HG03439 (cell line): ENCODE data around the gene ZCCHC10.
"Not testable (repeated sequence)": the region's sequence is repeated elsewhere in the genome, so short reads cannot be mapped to it uniquely, and the experiment has no call there.

Experiments used
- ATAC-seq: cut with Tn5 transposase; IDR thresholded peaks from one replicate; pipeline ENCODE4 v1.9.1; 2021; ENCODE audit warnings: mild to moderate bottlenecking, moderate library complexity; ENCODE audit not compliant: unreplicated experiment

ZCCHC10 gene

DNA sequence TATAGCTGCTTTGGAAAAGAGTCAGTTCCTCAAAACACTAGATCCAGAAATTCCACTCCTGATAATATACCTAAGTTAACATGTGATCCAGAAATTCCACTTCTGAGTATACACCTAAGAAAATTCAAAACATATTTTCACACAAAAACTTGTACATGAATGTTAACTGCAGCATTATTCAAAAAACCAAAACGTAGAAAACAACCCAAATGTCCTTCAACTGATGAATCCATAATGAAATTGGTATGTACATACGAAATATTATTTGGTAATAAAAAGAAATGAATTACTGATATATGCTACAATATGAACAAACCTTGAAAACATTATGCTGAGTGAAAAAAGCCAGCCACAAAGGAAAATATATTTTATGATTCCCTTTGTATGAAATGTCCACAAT is 46.4 kb downstream of the ZCCHC10 start:
- no peak for ATAC-seq

DNA sequence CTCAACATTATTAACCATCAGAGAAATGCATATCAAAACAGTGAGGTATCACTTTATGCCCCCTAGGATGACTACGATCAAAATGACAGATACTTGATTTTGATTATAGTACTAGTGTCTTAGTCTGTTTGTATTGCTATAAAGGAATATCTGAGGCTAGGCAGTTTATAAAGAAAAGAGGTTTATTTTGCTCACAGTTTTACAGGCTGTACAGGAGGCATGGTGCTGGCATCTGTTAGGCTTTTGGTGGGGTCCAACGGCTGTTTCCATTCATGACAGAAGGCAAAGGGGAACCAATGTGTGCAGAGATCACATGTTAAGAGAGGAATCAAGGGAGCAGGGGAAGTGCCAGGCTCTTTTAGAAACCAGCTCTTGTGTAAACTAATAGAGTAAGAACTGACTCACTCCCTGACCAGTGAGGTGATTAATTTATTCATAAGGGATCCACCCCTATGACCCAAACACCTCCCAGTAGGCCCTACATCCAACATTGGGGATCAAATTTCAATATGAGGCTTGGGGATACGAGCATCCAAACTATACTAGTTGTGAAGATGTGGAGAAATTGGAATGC is 46.9 kb downstream of the ZCCHC10 start:
- no peak for ATAC-seq

DNA sequence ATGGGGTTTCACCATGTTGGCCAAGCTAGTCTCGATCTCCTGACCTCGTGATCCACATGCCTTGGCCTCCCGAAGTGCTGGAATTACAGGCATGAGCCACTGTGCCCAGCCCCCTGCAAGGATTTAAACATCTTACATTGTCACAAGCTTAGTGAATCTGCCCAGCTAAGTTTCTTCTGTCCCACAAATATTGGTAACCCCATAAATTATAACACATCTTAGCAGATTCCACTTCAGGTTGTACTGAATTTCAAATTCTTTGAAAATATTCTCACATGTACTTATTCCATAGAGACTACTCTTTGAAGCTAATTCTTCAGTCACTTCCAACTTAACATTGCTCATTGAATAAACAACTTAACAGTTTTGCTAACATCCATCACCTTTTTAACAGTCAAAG is 49.5 kb downstream of the ZCCHC10 start:
- ATAC-seq: no peak

DNA sequence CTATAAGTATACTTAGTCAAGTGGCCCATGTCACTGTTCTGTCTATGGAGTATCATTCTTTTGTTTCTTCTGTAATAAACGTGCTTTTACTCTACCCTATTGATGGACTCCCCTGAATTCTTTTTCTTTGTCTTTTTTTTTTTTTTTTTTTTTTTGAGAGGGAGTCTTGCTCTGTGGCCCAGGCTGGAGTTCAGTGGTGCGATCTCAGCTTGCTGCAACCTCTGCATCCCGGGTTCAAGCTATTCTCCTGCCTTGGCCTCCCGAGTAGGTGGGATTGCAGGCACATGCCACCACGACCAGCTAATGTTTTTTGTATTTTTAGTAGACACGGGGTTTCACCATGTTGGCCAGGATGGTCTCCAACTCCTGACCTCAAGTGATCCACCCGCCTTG is 53.9 kb downstream of the ZCCHC10 start:
- not testable (repeated sequence) for ATAC-seq

DNA sequence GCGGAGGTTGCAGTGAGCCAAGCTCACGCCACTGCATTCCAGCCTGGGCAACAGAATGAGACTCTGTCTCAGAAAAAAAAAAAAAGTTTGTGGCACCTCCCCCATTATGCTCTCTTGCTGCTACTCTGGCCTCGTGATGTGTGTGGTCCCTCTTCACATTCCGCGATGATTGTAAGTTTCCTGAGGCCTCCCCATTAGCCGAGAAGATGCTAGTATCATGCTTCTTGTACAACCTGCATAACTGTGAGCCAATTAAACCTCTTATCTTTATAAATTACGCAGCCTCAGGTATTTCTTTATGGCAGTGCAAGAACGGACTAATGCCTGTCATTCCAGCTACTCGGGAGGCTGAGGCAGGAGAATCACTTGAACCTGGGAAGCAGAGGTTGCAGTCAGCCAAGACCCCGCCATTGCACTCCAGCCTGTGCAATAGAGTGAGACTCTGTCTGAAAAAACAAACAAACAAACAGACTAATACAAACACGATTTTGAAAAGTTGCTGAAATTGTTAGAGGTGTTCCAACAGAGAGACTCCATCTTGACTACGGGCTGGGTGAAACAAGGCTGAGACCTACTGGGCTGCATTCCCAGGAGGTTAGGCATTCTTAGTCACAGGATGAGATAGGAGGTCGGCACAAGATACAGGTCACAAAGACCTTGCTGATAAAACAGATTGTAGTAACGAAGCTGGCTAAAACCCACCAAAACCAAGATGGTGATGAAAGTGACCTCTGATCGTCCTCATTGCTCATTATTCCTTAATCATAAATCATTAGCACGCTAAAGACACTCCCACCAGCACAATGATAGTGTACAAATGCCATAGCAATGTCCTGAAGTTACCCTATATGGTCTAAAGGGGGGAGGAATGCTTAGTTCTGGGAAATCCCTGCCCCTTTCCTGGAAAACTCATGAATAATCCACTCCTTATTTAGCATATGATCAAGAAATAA is 54.6 kb downstream of the ZCCHC10 start:
- no peak for ATAC-seq

DNA sequence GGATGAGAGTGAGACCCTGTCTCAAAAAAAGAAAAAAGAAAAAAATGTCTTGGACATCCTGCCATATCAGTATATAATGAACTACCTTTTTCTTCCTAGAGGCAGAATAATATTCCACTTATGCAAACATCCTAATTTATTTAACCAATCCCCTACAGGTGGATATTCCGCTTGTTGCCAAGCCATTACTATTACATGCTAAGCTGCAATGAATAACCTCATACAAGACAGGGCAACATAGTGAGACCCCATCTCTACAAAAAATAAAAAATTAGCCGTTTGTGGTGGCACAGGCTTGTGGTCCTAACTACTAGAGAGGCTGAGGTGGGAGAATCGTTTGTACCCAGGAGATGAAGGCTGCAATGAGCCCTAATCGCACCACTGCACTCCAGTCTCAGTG is 61.2 kb downstream of the ZCCHC10 start:
- ATAC-seq: no peak

DNA sequence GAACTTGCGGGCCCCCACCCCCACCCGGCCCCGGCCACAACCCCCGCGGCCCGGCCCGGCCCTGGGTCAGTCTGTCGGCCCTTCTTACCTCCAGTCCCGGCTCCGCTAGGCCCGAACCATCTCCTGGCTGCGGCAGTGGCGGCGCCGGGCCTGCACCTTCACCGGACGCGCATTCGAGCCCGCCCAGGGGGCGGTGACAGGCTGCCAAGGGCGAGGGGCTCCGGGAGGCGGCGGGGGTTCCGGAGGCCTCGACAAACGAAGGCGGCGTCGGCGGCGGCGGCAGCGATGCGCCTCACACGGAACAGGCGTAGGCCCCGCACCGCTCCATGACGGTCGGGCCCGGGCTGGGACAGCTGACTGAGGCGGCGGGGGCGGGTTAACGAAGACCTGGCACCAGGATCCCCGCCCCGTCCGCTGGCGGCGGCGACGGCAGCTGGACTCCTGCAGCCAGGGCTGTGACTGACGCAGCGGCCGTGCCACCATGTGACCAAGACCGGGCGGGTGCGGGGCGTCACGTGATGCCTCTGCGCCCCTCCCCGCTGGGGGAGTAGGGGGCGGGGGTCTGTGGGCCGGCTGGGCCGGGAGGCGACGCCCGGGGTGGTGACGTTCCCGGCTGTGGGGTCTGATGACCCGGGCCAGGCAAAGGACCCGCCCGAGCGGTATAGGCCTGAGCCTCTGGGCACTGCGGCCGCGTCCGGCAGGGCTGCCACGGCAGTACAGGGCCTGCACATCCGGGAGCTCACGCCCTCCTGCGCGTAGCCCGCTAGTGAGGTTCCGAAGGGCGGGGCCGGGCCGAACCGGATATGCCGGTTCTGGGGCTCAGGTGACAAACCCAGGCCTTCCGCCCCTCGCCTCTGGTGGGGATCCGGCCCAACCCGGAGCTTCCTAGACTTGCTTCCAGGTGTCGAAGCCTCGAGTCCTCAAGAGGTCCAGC is 62.9 kb downstream of the ZCCHC10 start, which contains the start of gene AFF4:
Gene AFF4 (minus strand): TSS at position 464 of the 934 bp plus-strand sequence. CDS start 26,445 bp downstream, outside the sequence.
- peak; percentile 97 for ATAC-seq

DNA sequence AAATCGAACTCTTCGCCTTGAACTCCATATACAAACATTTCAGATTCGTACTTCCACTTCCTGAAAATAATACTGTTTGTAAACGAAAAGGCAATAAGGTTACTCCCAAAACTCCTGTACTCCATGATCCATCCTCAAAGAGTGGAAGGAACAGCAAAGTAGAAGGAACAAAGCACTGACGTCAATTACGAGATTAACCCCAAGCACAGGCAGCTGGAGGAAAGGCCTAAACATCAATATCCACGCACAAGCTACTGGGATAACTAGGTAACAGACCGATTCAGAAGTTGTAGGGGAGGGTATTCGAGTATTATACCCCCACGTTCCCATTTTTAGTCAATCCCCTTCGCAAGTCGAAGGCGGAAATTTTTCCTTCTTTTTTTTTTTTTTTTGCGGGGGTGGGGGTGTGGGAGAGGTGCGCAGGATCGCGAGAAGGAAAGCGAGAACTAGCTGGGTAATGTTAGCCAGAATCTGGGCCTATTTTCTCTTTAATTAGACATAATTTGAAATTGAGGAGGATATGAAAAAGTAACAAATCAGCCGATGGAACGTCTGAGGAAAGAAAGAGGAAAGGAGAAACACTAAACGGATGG is 63.8 kb downstream of the ZCCHC10 start:
- no peak for ATAC-seq

DNA sequence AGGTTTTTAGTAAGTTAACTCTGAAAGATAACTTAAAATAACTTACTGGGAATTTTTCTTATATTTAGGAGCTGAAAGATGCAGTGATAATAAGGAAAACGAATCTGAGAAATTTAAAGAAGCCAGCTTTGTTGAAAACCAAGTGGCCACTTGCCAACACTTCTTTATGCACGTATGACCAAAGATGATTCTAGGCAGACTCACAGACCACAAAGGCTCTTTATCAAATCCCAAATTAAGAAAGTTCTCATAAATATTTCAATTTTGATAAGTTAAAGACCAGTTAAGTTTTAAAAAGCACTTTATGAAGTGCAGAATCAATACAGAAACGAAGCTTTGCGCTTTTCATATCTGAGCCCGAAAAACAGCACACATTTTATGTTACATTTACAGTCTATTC is 64.5 kb downstream of the ZCCHC10 start:
- ATAC-seq: no peak

DNA sequence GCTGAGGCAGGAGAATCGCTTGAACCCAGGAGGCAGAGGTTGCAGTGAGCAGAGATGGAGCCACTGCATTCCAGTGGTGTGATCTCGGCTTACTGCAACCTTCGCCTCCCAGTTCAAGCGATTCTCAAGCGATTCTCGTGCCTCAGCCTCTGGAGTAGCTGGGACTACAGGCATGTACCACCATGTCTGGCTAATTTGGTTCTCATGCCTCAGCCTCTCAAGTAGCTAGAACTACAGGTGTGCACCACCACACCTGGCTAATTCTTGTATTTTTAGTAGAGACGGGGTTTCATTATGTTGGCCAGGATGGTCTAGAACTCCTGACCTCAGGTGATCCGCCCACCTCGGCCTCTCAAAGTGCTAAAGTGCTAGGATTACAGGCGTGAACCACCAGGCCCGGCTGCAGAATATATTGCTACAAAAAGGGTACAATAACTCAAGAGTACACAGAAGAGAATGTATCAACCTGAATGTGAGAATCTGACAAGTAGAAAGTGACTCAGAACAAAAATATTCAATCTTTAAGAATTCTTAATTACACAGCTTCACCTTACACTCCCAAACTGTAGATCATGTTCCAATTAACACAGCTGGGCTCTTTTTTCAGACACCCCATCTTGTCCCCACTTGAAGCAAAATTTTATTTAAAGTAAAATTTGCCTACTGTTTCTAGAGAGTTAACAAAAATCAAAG is 65.1 kb downstream of the ZCCHC10 start:
- ATAC-seq: not testable (repeated sequence)

DNA sequence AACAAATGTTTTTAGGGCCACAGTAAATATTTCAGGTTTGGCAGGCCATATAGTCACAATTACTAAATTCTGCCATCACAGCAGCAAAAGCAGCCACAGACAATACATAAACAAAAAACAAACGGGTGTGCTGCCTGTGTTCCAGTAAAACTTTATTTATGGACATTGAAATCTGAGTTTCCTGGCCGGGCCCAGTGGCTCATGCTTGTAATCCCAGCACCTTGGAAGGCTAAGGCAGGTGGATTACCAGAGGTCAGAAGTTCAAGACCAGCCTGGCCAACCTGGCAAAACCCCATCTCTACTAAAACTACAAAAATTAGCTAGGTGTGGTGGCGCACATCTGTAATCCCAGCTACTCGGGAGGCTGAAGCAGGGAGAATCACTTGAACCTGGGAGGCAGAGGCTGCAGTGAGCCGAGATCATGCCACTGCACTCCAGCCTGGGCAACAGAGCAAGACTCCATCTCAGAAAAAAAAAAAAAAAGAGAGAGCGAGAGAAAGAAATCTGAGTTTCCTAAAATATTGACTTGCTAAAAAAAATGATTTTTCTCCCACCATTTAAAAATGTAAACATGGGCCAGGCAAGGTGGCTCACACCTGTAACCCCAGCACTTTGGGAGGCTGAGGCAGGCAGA is 70.1 kb downstream of the ZCCHC10 start:
- ATAC-seq: not testable (repeated sequence)

DNA sequence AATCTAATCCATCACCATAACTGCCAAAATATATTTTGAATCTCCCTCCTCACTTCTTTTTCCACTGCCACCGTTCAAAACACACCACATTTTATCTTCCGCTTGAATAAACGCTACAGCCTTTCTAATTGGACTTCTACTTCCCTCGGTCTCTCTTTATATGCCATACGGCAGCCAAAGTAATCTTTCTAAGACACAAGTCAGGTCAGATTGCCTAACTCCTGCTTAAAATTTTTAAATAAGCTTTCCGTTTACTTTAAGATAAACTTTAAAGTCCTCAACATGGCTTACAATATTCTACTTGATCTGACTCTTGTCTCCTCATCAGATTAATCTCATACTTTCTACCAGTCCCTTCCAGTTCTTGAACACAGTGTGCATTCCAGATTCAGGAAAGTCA is 72.6 kb downstream of the ZCCHC10 start:
- ATAC-seq: no peak

DNA sequence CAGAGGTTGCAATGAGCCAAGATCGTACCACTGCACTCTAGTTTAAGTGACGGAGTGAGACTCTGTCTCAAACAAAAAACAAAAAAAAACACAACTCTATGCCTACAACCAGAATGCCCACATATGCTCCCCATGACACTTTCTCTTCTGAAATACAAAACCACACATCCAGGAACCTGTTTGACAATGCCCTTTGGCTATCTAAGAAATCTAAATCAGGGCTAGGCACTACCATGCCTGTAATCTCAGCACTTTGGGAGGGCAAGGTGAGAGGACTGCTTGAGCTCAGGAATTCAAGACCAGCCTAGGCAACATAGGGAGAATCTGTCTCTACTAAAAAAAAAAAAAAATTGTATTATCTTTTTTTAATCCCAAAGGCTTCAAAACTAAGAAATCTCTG is 73.5 kb downstream of the ZCCHC10 start:
- no peak for ATAC-seq

DNA sequence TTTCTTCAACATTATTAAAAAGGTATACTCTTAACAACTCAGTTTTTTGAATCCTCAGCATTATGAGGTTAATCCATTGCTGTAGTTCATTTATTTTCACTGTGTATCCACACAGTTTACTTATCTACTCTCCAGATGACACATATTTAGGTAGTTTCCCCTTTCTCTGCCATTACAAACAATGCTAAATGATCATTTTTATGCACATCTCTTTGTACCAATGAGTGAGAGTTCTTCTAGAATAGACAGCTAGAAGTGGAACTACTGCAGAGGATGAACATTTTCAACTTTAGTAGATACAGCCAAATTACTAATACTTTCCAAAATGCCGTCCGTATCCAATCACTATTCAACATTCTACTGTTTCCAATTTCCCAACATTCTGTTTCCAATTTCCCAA is 74.5 kb downstream of the ZCCHC10 start:
- no peak for ATAC-seq

DNA sequence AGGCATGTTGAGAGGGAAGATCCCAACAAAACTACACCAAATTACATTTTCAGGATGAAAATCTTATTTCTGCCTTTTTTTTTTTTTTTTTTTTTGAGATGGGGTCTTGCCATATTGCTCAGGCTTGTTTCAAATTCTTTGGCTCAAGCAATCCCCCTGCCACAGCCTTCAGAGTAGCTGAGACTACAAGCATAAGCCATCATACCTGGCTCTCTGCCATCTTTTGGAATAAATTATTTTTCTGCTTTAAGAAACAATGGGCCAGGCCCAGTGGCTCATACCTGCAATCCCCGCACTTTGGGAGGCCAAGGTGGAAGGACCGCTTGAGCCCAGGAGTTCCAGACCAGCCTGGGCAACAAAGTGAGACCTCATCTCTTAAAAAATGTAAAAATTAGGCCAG is 77.2 kb downstream of the ZCCHC10 start:
- no peak for ATAC-seq

DNA sequence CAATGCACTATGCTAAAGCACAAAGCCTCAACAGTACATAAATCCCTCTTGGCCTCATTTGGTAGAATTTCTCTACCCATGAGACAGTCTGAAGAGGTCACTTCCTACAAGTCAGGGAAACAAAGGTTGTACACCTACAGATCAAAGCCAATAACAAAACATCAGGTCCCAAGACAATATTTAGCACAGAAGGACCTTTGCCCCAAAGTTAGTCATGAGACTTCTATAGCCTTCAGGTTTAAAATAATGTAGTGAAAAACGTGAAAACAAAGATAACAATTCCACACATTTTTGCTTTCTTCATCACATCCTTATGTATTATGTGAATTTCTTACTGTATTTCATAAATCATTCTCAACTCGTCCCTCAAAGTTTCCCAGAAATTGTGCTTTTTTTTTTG is 78.7 kb downstream of the ZCCHC10 start:
- no peak for ATAC-seq
